ENCODE results near the gene TNFSF12.

Gene TNFSF12

DNA sequence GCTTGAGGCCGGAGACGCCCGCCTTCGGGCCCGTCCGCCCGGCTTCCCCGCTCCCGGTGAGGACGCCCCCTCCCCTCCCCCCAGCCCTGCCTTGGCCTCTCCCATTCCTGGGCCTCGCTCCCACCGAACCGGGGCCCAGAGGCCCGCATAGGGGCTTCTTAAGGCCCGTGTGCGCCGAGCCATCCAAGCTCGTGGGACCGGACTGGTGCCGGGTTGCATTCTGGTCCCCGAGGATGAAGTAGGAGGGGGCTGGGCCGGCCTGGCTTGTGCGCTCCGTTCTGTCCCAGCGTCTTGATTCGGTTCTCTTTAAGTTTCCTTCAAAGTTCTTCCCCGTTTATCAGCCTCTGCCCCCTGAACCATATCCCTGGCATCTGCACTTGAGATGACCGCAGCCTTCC lies 13.3 kb downstream of the TNFSF12 start:
- peak overlapping the region; percentile 89 for H3K4me3 ChIP-seq (replicated peaks; ENCODE audit: low read depth, low read length)
- no peak for DNase-seq (ENCODE audit: extremely low read depth, low read depth)
- TF ChIP-seq, protein P1, sequence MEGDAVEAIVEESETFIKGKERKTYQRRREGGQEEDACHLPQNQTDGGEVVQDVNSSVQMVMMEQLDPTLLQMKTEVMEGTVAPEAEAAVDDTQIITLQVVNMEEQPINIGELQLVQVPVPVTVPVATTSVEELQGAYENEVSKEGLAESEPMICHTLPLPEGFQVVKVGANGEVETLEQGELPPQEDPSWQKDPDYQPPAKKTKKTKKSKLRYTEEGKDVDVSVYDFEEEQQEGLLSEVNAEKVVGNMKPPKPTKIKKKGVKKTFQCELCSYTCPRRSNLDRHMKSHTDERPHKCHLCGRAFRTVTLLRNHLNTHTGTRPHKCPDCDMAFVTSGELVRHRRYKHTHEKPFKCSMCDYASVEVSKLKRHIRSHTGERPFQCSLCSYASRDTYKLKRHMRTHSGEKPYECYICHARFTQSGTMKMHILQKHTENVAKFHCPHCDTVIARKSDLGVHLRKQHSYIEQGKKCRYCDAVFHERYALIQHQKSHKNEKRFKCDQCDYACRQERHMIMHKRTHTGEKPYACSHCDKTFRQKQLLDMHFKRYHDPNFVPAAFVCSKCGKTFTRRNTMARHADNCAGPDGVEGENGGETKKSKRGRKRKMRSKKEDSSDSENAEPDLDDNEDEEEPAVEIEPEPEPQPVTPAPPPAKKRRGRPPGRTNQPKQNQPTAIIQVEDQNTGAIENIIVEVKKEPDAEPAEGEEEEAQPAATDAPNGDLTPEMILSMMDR (IDR thresholded peaks at IDR 0.05; ENCODE audit: low read depth, low read length, missing control alignments), result no peak

DNA sequence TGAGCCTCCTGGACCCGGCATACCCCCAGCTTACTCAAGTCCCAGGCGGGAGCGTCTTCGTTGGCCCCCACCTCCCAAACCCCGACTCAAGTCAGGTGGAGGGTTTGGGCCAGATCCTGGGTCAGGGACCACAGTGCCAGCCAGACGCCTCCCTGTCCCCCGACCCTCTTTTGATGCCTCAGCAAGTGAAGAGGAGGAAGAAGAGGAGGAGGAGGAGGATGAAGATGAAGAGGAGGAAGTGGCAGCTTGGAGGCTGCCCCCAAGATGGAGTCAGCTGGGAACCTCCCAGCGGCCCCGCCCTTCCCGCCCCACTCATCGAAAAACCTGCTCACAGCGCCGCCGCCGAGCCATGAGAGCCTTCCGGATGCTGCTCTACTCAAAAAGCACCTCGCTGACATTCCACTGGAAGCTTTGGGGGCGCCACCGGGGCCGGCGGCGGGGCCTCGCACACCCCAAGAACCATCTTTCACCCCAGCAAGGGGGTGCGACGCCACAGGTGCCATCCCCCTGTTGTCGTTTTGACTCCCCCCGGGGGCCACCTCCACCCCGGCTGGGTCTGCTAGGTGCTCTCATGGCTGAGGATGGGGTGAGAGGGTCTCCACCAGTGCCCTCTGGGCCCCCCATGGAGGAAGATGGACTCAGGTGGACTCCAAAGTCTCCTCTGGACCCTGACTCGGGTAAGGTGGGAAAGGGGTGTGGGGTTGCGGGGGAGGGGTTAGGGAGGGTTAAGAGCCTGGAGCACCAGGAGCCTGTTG lies 14.4 kb downstream of the TNFSF12 start:
- DNase-seq (ENCODE audit: extremely low read depth, low read depth), result no peak
- H3K4me3 ChIP-seq (replicated peaks; ENCODE audit: low read depth, low read length), result peak overlapping the region; percentile 89
- TF ChIP-seq, protein P1 (IDR thresholded peaks at IDR 0.05; ENCODE audit: low read depth, low read length, missing control alignments), result no peak

DNA sequence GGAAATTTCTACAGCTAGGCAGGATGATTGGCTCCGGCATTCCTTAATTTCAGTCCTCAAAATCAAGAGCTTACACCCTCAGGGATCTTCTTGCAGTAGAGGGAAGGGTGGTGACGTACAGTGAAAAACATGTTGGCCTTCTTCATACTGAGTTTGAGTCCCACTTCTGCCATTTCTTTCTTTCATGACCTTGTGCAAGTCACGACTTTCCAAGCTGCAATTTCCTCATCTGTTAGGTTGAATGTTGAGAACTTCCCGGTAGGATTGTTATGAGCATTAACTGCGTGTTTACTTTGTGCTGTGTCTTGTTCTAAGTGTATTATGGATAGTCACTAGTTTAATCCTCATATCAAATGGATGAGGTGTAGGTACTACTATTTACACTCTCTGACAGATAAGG lies 20.7 kb downstream of the TNFSF12 start:
- DNase-seq (ENCODE audit: extremely low read depth, low read depth), result no peak
- TF ChIP-seq, protein P1 (IDR thresholded peaks at IDR 0.05; ENCODE audit: low read depth, low read length, missing control alignments), result no peak
- no peak overlapping the region for H3K4me3 ChIP-seq (replicated peaks; ENCODE audit: low read depth, low read length)

DNA sequence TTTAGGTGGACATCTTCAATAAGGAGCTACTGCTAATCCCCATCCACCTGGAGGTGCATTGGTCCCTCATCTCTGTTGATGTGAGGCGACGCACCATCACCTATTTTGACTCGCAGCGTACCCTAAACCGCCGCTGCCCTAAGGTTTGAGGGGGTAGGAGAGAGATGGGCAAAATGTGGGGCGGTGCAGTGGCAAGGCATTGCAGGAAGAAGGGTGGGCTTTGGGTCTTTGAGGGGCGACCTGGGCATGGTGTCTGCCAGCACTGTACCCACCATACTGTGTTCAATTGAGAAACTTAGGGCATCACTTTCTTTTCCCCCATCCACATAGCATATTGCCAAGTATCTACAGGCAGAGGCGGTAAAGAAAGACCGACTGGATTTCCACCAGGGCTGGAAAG lies 21.5 kb downstream of the TNFSF12 start:
- H3K4me3 ChIP-seq (replicated peaks; ENCODE audit: low read depth, low read length), result no peak overlapping the region
- DNase-seq (ENCODE audit: extremely low read depth, low read depth), result no peak
- TF ChIP-seq, protein P1 (IDR thresholded peaks at IDR 0.05; ENCODE audit: low read depth, low read length, missing control alignments), result no peak

DNA sequence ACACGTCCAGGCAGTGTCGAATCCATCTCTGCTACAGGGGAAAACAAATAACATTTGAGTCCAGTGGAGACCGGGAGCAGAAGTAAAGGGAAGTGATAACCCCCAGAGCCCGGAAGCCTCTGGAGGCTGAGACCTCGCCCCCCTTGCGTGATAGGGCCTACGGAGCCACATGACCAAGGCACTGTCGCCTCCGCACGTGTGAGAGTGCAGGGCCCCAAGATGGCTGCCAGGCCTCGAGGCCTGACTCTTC lies 23.4 kb downstream of the TNFSF12 start:
- TF ChIP-seq, protein P1 (IDR thresholded peaks at IDR 0.05; ENCODE audit: low read depth, low read length, missing control alignments), result no peak

DNA sequence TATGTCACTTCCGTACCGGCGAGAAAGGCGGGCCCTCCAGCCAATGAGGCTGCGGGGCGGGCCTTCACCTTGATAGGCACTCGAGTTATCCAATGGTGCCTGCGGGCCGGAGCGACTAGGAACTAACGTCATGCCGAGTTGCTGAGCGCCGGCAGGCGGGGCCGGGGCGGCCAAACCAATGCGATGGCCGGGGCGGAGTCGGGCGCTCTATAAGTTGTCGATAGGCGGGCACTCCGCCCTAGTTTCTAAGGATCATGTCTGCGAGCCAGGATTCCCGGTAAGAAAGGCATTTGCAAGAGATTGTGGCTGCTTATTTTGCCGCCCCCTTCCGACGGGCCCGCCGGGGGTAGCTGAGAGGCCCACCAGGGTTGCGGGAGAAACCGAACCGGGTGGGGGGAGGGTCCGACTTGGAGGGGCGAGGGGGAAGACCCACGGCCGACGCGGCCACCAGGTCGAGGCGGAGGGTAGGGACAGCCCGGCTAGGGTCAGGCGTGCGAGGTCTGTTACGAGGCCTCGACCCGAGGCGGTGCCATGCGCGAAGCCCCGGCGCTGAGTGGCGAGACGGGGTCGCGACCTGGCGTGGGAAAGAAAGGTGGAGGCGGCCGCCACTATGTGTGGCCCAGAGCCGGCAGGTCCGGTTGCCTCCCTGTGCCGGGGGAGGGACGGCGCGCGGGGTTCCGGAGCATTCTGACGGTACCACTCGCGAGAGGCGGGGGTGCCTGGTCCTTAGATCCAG lies 23.9 kb downstream of the TNFSF12 start:
- DNase-seq (ENCODE audit: extremely low read depth, low read depth), result peak; percentile 95
- TF ChIP-seq, protein P1 (IDR thresholded peaks at IDR 0.05; ENCODE audit: low read depth, low read length, missing control alignments), result no peak
- H3K4me3 ChIP-seq (replicated peaks; ENCODE audit: low read depth, low read length), result peak overlapping the region; percentile 98

More for the DNA sequence above, 23.4 kb downstream of the TNFSF12 start:
- no peak for DNase-seq (ENCODE audit: extremely low read depth, low read depth)
- peak overlapping the region; percentile 98 for H3K4me3 ChIP-seq (replicated peaks; ENCODE audit: low read depth, low read length)
